NCI-H2227 (cell line): Measurements from ENCODE around the gene PPARG.
"Not testable (repeated sequence)": the region's sequence is repeated elsewhere in the genome, so short reads cannot be mapped to it uniquely, and the experiment has no call there.

Experiments
- DNase-seq: peaks from one replicate; lab custom pipeline; 2025; ENCODE audit not compliant: unreplicated experiment; lab: John Stamatoyannopoulos, UW

PPARG gene

DNA sequence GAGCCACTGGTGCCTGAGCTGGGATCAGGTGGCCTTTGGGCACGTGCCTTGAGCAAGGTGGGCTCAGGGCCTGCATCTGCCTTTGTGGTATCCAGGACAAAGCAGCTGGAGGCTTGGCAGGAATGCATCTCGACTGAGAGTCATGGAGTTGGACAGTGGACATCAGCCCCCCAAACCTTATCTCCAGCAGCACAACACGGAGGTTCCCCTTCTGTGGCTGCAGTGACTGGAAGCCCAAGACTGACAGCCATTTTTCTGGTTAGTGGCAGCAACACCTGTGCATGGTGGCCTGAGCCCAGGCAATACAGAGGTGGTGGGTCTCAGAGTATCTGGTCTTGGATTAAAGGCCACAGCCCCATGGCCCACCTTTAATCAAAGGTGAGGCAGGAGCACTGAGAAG is 167.6 kb downstream of the PPARG start:
- no peak for DNase-seq

DNA sequence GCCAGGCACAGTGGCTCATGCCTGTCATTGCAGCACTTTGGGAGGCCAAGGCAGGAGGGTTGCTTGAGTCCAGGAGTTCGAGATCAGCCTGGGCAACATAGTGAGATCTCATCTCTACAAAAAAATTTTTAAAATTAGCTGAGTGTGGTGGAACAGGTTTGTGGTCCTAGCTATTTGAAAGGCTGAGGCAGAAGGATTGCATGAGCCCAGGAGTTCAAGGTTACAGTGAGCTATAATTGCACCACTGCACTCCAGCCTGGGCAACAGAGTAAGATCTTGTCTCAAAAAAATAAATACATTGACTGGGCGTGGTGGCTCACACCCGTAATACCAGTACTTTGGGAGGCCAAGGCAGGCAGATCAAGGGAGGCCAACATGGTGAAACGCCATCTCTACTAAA is 168.5 kb downstream of the PPARG start:
- DNase-seq, result not testable (repeated sequence)

DNA sequence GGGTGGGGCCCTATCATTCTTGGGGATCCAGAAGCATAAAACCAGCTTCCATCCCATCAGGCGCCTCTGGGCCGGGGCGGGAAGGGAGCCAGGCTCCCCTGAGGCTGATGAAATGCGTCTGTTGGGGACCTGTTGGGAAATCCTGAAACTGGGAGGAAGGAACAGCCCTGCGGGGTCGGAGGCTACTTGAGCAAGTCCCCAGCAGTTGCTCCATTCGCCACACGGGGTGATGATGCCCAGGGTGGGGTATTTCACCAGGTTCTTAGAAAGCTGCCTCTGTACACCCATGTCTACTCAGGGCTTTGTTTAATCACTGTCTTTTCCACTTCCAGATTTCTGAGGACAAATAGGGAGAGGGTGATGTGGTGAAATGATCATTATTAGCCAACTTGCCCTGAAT is 170.0 kb downstream of the PPARG start:
- DNase-seq, result no peak

DNA sequence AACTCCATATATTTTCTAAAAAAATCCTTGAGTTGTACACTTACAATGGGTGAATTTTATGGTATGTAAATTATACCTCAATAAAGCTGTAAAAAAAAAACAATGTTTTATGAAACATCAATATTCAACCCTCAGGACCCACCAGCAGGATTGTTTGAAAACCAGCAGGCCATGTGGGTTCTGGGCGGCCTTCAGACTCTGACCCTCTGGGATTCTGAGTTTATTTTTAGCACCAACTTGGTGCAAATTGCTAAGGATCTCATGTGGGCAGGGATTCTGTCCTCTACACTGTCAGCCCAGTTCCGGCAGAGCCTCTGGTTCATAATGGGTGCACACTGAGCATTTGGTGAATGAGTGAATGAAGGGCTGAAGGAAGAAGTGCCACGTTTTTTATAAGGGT is 171.3 kb downstream of the PPARG start:
- DNase-seq, result no peak

DNA sequence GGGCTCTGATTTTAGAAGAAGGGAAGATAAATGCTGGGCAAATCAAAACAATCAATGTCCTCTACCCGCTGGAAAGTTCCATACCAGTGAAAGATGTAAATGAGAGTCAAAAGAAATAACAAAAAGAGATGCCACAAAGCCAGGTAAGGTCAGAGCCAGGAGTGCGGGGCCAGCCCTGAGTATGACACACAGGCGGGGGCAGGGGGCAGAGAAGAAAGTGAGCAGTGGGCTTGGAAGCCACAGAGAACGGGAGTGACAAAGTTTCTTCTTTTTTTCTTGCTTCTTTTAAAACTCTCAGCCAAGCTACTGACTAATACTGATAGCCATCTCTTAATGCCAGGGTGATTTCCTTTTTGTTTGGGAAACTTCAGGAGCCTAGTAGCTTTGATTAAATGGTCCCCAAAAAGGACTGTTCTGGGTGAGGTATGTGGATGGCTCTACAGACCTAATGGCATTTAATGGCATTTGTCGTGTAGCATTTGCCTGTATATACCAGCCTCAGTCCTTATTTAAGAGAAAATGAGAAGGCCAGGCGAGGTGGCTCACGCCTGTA is 172.3 kb downstream of the PPARG start:
- no peak for DNase-seq

DNA sequence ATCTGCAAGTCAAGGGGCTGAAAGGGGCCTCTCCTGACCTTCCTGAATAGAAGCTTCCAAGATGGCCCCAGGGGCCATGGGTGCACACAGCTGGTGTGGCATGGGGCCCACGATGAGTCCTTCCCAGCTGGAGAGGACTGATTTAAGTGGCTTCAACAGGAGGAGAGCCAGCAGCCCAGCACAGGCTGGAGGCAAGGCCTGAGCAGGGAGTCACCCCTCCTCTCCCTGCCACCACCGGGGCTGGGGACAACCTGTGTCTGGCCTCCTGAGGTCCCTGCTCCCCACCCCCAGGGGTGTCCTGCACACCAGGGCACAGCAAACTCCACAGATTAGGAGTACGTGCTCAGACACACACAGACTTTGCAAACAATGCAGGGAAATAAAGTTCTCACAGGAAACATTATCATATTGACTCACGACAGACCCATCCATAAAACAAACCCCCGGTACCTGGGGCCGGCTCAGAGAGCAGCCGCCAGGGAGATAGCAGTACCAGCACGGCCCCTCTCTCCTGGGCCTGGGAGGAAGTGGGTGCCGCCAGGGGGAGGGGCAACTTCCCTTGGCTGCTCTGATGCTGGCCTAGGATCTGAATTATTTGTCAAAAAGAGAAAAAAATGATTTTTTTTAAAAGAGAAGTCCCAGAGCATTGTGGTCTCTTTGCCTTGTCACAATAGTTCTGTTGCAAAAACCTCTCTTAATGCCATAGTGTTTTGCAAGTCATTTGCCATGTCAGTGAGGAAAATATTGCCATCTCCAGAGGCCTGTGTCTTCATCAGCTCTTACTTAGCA is 173.5 kb downstream of the PPARG start:
- no peak for DNase-seq

DNA sequence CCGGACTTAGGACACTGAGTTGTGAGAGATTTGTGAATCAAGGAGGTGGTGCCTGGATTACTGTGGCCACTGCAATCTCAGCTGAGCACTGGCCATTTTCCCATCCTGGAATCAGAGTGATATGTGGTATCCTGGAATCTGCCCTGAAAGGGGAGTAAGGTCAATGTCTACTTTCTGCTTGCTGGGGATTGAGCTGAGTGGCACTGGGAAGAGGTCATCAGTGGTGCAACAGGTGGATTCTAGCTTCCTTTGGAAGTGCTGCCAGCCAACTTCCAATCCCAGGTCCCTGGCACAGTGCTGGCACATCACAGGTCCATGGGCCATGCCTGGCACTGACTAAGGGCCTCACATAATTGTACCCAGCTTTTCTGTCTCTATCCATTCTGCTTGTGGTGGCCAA is 174.8 kb downstream of the PPARG start:
- no peak for DNase-seq

DNA sequence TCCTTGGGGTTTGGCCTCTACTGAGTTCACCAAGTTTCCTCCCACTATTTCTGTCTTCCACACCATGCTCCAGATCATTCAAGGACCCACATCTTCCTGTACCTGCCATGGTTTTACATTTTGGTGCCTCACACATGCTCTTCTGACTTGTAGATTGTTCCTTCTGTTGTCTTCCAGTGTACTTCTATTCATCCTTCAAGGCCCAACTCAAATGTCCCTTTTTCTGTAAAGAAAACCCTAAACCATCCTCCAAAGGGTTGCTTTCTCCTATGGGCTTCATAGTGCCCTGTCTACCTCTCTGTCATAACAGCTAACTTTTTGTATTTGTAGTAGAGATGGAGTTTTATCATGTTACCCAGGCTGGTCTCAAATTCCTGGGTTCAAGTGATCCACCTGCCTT is 175.3 kb downstream of the PPARG start:
- DNase-seq, result no peak

DNA sequence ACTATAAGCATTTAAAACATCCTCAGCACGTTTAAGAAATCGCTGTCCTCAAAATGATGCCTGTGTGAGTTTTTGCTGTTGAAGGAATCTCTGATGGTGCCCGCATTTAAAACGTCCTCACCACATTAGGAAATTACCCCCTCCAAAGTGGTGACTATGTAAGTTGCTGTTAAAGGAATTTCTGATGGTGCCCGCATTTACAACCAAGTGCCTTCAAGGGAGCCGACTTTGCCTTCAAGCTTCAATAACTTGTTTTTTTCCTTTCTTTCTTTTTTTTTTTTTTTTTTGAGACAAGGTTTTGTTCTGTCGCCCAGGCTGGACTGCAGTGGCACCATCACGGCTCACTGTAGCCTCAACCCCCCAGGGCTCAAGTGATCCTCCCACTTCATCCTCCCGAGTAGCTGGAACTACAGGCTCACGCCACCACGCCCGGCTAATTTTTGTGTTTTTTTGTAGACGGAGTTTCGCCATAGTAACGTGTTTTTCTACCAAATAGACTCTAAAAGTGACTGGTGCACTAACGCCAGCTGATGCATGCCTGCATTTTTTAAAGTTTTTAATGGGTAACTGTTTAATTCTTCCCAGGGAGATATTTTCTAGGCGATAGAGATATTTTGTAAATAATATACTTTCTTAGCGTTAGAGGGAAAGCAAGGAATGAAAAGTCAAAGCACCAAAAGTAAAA is 176.4 kb downstream of the PPARG start:
- no peak for DNase-seq

DNA sequence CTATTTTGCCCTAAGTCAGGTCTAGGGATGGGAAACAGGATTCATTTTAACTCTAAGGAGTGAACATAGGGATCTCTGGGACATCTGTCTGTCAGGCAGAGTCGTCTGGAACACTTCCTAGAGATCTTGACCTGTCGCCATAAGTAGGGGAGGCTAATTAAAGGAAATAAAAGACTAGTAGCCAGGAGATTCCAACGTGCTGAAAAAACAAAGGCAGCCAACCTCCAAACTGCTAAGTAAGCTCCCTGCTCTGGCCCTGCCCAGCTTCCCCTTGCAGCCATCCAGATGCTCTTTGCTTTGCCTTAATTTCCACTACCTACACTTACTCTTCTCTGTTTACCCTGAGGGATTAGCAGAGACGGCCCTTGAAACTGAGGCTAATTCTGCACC is 177.0 kb downstream of the PPARG start:
- no peak for DNase-seq

DNA sequence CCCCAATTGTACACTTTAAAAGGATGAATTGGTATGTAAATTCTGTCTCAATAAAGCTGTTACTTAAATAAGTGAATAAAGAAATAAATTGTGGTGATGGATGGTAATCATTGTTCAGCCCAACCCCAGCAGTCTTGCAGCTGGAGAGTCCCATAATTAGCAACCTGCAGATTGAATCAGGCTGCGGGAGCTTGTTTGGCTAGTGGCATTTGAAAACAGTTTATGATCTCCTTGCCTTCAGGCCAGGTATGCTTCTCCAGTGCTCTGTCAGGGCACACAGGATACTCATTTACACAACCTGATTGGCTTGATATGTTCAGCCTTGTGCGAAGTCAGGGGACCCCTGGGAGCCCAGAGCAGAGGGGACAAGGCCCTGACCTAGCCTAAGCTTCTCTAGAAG is 178.9 kb downstream of the PPARG start:
- DNase-seq, result no peak

DNA sequence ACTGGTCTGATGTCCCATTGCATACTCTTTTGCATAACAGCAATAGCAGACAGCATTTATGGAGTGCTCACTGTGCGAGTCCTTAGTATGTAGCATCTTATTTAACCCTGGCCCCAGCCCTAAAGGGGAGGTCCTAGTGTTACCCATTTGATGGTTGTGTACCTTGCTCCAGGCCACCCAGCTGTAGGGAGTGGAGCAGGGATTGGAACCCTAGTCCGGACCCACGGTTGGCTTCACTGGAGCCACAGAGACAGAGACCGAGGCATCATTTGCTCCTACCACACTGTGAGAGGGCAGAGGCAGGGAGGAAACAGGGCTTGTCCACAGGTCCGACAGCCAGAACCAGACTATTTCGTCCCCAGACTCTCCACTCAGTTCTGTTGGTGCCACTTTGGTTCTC is 179.4 kb downstream of the PPARG start:
- DNase-seq, result no peak

DNA sequence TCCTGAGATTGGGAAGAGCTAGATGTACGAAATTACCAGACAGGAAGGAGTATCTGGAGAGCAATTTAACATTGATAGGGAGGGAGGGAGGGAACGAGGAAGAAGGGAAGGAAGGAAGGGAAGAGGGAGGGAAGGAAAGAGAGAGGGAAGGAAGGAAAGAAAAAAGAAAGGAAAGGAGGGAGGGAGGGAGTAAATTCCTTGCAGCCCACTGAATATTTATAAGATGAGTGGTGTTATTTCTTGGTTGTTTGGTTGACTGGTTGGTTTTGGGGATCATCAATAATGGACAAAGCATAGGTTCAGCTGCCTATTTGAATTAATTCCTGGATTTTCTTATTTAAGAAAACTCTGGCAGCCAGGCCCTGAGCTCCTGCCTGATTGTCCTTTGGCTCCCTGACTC is 179.9 kb downstream of the PPARG start:
- DNase-seq, result no peak

DNA sequence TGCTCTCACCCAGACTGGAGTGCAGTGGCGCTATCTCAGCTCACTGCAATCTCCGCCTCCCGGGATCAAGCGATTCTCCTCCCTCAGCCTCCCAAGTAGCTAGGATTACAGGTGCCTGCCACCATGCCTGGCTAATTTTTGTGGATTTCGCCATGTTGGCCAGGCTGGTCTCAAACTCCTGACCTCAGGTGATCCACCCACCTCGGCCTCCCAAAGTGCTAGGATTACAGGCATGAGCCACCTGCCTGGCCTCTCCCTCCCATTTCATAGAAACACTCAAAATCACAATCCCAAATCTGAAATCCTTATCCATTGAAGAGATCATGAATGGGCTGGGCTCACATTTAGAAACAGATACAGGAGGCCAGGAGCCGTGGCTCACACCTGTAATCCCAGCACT is 180.4 kb downstream of the PPARG start:
- DNase-seq, result not testable (repeated sequence)

DNA sequence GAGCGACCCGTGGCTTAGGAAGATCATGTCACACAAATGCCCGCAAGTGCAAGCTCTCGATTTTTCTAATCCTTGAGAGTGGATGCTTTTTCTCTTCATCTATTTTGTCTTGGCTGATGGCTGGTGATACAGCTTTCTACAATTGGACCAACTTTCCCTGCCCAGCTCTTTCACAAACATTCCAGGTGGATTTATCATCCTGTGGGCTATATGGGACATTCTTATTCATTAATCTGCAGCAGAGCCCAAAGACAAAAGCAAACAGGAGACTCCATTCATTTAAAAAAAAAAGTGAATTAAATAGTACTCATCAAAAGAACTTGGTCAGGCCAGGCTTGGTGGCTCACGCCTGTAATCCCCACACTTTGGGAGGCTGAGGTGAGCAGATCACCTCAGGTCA is 181.2 kb downstream of the PPARG start:
- DNase-seq, result no peak

DNA sequence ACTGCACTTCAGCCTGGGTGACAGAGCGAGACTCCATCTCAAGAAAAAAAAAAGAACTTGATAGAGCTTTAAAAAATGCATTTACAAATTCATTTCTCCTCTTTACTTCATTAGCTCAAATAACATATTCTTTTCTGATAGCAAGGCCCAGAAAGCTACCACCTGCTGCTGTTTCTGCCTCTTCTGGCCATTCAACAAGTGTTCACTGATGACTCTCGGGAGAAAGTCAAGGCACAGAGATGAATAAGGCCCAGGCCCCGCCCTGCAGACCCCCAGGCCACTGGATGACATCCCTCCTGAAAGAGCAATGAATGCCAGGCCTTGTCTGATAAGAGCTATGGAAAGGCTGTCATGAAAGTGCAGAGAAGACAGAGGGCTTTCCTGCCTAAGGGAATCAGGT is 181.8 kb downstream of the PPARG start:
- no peak for DNase-seq

DNA sequence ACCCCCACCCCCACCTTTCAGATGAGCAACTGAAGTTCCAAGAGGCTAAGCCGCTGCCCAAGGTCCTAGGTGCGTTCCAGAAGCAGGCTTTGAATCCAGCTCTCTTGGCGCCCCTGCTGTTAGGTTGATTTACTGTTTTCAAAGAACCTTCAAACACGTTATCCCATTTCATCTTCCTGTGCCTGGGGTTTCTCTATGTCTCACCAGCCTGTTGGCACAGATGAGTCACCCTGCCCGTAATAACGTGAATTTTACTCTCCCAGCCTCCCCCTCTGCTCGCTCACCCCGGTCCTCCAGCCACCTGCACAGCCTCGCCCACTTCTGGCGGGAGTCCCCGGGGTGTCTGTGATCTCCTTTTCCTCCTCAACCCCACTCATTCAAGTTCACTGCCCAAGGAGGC is 182.4 kb downstream of the PPARG start:
- DNase-seq, result no peak

DNA sequence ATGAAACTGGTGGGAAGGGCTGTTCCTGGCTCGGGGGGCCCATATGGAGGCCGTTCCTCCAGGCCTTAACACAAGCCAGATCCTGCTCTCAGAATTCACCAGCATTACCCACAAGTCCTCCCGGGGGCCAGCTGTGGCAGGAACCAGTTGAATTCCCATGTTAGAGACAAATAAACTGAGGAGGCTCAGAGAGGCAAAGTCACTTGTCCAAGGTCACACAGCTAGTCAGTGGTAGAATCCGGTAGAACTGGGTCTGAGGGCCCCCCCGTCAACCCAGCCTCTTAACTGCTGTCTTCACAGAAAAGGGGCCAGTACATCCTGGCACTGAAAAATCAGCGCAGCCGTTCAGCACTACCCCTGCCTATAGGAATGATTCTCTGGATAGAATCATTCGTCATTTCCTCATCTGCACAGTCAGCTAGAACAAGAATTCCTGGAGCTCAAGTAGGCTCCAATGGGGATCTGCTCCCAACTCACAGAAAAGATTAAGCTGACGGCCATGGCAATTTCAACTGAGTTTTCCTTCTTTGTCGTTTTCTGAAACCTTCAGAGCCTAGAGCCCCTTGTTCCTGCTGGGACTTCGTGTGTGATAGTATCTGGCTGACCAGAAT is 183.2 kb downstream of the PPARG start:
- no peak for DNase-seq

DNA sequence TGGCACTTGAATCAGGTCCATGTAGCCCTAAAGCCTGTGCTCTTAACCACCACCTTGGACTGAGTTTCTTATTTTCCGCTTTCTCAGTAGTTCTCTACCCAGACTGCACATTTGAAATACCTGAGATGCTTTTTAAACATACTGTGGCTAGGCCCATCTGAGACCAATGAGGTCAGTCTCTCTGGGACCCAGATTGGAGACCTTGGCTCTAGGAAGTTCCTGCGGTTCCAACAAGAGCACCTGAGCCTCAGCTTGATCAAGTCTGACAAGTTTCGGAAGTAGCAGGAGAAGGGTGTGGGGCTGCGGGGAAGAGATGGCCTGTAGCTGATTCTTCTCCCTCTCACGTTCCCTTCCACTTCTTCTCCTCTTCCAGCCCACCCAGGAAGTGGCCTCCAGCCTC is 183.9 kb downstream of the PPARG start:
- DNase-seq, result no peak

DNA sequence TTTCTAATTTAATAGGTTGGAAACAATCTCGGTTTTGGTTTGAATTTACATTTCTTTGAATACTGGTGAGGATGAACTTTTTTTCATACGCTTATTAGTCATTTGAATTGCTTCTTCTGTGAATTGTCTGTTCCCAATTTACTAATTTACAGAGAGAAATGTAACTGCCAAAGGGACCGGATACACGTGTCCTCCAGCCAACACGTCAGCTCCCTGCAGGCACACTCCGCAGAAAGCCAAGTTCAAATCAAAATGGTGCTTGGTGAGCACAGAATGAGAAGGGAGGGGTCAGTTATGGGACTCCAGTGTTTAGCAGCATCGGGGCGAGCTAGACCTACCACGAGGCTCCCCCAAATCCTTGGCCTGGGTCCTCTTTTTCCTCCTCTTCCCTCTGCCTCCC is 184.6 kb downstream of the PPARG start:
- DNase-seq, result no peak

DNA sequence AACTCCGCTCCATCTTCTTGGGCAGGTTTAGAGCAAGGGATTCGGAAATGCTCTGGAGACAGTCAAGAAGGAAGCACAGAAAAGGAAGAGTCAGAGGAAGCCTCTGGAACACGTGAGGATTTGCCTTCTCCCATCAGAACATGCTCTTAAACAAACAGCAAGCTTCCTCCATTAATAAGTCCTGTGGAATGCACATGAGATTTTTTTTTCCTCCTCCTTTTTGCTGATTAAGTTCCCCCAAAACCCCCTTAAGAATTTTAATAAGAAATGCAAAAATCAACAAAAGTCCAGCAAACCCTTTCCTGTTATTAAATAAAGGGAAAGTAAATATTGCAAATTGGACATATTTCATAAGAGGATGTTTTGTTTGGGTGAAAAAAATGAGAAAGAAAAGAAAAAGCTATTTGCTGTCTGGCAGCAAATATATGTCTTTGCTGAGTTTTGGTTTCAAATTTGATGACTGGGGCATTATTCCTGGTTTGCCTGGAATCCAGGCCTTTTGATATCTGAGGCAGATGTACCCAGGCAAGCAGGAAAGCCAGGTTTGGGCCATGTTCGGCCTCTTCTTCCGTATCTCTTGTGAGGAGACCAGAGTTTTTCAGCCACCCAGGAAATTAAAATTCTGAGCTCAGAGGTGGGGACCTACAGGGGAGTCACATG is 187.5 kb downstream of the PPARG start:
- no peak for DNase-seq

DNA sequence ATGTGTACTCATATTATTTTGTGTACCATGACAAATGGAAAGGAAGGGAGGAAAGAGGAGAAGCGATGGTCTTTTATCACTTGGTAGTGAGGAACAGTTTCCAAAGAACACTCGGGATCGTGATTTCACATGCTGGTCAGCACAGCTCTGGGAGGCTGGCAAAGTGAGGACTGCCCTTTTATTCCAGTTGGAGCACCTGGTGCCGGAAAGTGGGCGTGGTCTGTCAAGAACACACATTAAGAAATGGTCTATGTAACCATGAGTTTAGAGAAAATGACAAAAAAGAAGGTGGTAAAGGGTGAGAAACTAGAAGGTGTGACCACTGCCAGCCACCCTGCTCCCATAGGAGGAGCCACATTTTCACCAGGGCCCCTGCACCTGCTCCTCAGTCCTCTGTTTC is 188.4 kb downstream of the PPARG start:
- no peak for DNase-seq
